NCI-H2107 treated with DMSO at 0.1 percent for 48 hours (cell line): ENCODE data around the gene PLEKHA6.

ENCODE experiments used
- DNase-seq: peaks from one replicate; lab custom pipeline; 2025; ENCODE audit not compliant: unreplicated experiment; lab: John Stamatoyannopoulos, UW

The PLEKHA6 gene

GRCh38 chr1:204285436-204286305, 74.1 kb downstream of the PLEKHA6 start:
- DNase-seq = no peak

- no peak for DNase-seq
These were observed 74.8 kb downstream of the PLEKHA6 start for GRCh38 chr1:204284929-204285328.

- no peak for DNase-seq
These were observed 75.7 kb downstream of the PLEKHA6 start for GRCh38 chr1:204283711-204284651.

- no peak for DNase-seq
These were observed 76.9 kb downstream of the PLEKHA6 start for GRCh38 chr1:204282761-204283221.

- DNase-seq = no peak
These were observed 79.4 kb downstream of the PLEKHA6 start for GRCh38 chr1:204280099-204280961.

- DNase-seq = no peak
These were observed 80.8 kb downstream of the PLEKHA6 start for GRCh38 chr1:204278958-204279357.

- DNase-seq = no peak
These were observed 81.5 kb downstream of the PLEKHA6 start for GRCh38 chr1:204278251-204278650.

GRCh38 chr1:204277563-204278219, 82.0 kb downstream of the PLEKHA6 start:
- DNase-seq = no peak

- DNase-seq = no peak
These were observed 83.9 kb downstream of the PLEKHA6 start for GRCh38 chr1:204275695-204276370.

- no peak for DNase-seq
These were observed 85.3 kb downstream of the PLEKHA6 start for GRCh38 chr1:204274446-204274845.

GRCh38 chr1:204272505-204272904, 87.2 kb downstream of the PLEKHA6 start:
- no peak for DNase-seq

GRCh38 chr1:204271970-204272369, 87.8 kb downstream of the PLEKHA6 start:
- no peak for DNase-seq

- DNase-seq = peak; percentile 84
These were observed 91.6 kb downstream of the PLEKHA6 start for GRCh38 chr1:204268101-204268500.

GRCh38 chr1:204267191-204267601, 92.5 kb downstream of the PLEKHA6 start:
- no peak for DNase-seq

GRCh38 chr1:204266504-204267034, 93.2 kb downstream of the PLEKHA6 start:
- no peak for DNase-seq

- no peak for DNase-seq
These were observed 94.1 kb downstream of the PLEKHA6 start for GRCh38 chr1:204265665-204266064.

GRCh38 chr1:204264805-204265204, 94.9 kb downstream of the PLEKHA6 start:
- DNase-seq = no peak

GRCh38 chr1:204263254-204263910, 96.3 kb downstream of the PLEKHA6 start:
- no peak for DNase-seq
